Stimulated activated CD4-positive, alpha-beta T cell treated with anti-CD3 and anti-CD28 coated beads, Interleukin-2, amount 100 ng/mL, for 4 hours (primary cell): ENCODE data around the gene MAP2K2.

Experiments
- DNase-seq: peaks from one replicate; pipeline ENCODE4 v3.0.0-alpha.2; 2020; ENCODE audit warnings: low read depth

MAP2K2 gene

GRCh38 chr19:4099041-4099764 lies 24.7 kb downstream of the MAP2K2 start:
- no peak for DNase-seq

DNA sequence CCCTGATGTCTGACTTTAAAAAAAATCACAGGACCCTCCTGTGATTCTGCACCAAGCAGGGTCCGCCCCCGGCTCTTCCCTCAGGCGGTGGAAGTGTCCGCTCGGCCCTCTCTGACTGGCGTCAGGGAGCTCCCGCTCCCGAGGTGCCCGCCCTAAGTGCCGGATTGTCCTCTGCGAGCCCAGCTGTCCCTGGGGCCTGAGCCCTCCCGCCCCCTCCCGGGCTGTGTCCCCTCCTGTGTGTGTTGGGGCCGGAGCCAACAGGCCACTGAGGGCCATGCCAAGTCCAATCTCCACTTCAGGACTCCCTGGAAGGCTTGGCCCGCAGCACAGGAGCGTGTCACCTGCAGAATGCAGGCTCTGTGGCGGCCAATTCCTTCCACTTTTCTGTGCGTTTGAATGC lies 25.4 kb downstream of the MAP2K2 start:
- DNase-seq, result no peak

DNA sequence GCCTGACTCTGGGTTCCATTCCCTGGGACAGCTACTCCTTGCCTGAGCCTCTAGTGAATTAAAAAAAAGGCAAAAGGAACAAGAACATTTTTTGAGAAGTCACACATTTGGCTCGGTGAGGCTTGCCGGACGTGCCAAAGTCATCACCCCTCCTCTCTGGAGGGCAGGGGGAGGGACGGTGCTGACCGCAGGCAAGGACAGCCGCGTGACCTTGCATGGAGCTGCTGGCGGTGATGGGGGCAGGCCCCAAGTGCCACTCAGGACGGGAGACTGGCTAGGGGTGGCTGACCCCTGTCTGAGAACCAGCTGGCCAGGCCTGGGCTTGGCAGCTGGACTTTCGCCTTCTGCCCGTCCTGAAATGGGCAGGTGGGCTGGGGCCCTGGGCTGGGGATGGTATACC lies 26.4 kb downstream of the MAP2K2 start:
- DNase-seq, result no peak

GRCh38 chr19:4096049-4096892 lies 27.7 kb downstream of the MAP2K2 start:
- DNase-seq, result no peak

DNA sequence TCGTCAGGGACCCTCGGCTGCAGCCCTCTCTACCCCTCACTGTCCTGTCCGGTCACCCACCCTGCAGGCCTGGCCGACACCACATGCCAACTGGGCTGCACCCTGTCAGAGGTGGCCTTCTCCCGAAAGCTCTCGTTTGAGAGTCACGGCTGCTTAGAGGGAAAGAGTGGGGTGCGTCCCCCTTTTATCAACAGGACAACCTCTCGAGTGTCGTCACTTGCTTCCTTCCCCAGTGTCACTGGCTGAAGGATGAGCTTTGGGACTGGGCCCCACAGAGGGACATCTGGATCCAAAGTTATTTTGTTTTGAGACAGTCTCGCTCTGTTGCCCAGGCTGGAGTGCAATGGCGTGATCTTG lies 28.5 kb downstream of the MAP2K2 start:
- no peak for DNase-seq

- DNase-seq, result no peak
Observed at GRCh38 chr19:4094761-4095487, 29.0 kb downstream of the MAP2K2 start.

- DNase-seq, result no peak
Observed at GRCh38 chr19:4094291-4094690, 29.6 kb downstream of the MAP2K2 start.

DNA sequence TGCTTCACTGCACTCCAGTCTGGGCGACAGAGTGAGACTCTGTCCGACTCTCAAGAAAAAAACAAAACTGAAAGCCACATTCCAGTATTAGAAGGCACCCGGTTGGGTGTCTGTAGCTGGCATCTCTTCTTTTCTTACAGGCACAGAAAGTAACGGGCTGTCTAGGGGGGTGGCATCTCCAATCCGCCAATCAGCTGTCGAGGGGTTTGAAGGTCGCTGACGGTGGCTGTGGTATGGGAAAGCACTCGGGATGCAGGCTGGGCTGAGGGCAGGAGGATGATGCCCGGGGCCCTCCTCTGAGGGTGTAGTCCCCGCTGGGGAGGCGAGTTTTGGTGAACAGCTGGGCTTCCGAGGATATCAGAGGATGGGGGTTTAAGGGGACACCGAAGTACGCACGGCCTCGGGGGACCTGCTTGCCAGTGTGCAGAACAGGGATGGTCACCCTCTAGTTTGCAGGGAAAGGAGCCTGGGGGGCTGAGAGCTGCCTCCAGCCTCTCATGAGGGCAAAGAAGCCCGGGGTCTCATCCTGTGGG lies 30.2 kb downstream of the MAP2K2 start:
- no peak for DNase-seq

DNA sequence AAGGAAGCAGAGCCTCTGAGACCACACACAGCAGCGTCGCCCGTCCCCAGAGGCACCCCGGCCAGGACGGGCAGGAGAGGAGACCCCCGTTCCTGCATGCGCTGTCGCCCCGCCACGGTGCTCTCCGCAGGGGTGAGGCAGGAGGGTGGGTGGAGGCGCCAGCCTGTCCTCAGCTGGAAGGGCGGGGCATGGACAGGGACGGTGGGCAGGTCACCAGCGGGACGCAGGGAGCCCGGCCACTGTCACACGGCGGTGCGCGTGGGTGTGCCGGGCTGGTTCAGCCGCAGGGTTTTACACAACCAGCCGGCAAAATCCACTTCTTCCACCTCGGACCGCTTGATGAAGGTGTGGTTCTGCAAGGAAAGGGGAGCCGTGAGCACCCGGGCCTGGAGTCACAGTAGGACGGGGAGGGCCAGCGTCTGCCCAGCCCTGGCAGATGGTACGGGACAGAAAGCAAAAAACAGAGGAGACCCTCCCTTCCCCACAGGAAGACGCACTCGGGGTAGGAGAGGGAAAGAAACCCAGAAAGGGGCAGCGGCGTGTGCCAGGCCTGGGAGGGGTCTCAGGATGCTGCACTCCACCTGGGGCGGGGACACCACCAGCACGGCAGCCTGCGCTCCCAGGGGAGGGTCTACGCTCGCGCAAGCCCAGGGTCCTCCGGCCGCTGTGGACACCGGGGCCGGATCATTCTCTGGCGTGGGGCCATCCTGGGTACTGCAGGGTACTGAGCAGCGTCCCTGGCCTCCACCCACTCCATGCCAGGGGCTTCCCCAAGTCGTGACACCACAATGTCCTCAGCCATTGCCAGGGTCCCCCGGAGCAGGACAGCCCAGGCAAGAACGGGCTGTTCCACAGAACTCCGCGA lies 33.3 kb downstream of the MAP2K2 start:
- no peak for DNase-seq

GRCh38 chr19:4089946-4090345 lies 34.0 kb downstream of the MAP2K2 start:
- DNase-seq, result no peak

DNA sequence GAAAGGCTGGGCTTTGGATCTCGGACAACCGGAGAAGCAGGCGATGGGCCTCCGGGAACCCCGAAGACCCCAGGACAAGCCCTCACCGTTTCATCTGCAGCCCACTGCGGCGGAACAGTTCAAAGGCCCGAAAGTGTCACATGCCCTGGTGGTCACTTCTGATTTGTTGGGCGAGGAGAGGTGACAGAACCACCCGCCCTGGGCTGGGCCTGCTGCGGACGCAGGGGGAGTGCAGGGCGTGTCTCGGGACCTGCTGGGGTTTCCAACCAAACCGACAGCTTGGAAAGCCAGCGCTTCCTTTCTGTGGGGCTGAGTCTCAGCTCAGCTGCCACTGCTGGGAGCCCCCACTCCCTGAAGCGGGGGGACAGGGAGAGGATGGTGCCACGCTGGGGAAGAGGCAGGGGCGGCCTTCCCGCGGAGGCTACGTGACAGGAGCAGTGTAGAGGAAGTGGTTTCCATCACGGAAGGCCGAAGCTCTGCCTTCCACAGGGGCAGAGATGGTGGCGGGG lies 34.5 kb downstream of the MAP2K2 start:
- DNase-seq, result no peak

- DNase-seq, result no peak
Observed at GRCh38 chr19:4088975-4089374, 34.9 kb downstream of the MAP2K2 start.

DNA sequence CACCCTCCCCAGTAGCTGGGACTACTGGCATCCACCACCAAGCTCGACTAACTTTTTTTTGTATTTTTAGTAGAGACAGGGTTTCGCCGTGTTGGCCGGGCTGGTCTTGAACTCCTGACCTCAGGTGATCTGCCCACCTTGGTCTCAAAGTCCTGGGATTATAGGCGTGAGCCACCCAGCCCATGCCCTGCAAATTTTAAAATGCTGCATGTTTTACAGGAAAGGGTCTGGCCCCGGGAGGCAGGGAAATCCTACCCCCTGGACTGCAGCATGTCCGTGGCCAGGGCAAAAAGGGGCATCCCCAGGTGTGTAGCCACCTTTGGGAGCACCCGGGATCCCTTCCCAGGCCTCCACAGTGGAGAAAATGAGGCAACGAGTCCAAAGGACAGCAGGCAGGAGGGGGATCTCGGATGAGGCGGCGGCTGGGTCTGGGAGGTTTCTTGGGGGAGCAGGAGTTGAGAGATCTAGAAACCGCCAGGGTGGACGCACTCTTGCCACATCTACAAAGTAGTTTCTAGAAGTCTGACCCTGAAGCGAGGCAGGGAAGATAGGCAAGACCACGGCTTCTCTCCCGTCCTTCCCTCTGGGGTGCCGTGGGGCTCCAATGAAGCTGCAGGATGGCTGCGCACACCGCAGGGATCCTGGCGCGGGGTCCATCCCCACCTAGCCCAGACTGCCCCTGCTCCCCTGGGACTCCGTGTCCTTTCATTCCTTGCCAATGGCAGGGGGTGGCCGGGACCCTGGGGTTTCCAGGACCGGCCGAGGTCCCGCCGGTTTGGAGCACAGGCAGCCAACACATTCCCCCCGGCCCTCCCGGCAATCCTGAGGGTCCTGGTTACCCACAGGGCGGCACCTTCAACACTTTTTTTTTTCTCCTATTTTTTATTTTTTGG lies 35.9 kb downstream of the MAP2K2 start:
- DNase-seq, result no peak

DNA sequence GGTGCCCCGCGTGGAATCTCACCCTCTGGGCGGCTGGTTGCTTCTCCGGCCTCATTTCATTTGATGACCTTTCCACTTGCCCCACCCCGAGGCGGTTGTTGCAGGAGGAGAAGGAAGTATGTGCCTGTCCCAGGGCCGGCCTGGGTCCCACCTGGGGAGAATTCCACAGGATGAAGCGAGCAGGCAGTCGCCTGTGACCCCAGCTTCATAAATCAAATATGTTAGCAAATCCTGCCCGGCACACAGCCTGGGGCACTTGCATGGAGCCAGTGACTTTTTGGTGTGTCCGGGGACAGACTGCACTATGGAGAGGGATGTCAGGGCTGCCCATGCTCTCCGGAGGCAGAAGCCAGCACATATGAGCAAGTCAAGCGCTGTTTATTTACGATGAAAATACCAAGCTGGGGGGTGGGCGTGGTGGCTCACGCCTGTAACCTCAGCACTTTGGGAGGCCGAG lies 37.5 kb downstream of the MAP2K2 start:
- no peak for DNase-seq

- no peak for DNase-seq
Observed at GRCh38 chr19:4084547-4084877, 39.4 kb downstream of the MAP2K2 start.

DNA sequence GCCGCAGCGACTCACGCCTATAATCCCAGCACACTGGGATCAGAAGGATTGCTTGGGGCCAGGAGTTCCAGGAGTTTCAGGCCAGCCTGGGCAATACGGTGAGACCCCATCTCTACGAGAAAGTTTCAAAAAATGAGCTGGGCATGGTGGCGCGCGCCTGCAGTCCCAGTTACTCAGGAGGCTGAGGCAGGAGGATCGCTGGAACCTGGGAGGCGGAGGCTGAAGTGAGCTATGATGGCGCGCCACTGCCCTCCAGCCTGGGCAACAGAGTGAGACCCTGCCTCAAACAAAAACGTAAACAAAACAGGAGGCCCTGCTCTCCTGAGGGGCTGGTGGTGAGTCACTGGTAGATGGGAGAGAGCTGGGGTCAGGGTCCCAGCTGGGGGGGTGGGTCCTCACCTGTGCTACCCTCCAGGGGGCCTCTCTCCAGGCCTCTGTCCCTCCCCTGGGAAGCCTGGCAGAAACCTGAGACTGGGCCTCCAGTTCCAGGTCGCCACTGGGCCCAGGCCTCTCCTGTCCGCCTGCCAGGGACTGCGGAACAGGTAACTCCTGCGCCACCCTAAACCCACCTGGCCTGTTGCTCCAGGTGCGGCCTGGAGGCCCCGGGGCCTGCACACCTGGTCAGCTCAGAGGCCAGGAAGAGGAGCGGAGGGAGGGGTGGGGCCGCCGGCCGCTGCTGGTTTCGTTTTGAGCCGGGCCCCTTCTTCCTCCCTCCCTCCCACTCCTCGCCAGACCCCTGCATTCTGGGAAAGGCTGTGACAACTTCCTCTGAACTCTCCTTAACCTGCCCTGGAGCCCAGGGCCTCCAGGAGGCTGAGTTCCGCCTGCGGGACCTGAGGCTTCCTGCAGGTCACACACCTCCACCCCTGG lies 40.0 kb downstream of the MAP2K2 start:
- no peak for DNase-seq

DNA sequence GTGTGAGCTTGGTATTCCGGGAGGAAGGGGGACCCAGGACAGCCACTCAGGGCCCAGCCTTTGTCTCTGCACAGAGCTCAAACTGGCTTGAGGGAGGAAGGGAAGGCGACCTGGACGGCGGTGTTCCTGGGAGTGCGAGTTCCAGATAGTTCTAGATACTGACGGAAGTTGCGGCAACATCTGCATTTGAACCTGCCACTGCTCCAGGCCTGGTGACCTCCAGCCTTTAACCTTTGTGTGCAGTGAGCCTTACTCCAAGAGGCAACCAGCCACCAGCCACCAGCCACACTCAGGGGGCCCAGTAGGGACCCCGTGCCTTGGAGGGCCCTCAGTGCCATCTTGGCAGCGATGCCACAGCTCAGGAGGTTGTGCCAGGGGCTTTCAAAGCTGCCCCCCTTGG lies 41.8 kb downstream of the MAP2K2 start:
- no peak for DNase-seq

- no peak for DNase-seq
Observed at GRCh38 chr19:4081441-4082129, 42.3 kb downstream of the MAP2K2 start.

DNA sequence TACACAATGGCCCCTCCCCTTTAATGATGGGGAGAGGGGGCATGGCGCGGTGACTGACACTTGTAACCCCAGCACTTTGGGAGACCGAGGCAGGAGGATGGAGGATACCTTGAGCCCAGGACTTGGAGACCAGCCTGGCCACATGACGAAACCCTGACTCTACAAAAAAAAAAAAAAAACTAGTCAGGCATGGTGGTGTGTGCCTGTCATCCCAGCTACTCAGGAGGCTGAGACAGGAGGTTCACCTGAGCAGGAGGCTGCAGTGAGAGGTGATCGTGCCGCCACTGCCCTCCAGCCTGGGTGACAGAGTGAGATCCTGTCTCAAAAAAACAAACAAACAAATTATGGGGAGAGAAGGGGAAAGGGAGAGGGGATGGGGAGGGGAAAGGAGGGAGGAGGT lies 43.4 kb downstream of the MAP2K2 start:
- DNase-seq, result no peak
